ENCODE measurements around the gene PAQR5. TPM values are rescaled to one million over a fixed set of nuclear protein-coding genes. Genes with fewer than 3 reads are reported as not detected.

PAQR5 gene, protein sequence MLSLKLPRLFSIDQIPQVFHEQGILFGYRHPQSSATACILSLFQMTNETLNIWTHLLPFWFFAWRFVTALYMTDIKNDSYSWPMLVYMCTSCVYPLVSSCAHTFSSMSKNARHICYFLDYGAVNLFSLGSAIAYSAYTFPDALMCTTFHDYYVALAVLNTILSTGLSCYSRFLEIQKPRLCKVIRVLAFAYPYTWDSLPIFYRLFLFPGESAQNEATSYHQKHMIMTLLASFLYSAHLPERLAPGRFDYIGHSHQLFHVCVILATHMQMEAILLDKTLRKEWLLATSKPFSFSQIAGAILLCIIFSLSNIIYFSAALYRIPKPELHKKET
- total RNA-seq = not detected

DNA sequence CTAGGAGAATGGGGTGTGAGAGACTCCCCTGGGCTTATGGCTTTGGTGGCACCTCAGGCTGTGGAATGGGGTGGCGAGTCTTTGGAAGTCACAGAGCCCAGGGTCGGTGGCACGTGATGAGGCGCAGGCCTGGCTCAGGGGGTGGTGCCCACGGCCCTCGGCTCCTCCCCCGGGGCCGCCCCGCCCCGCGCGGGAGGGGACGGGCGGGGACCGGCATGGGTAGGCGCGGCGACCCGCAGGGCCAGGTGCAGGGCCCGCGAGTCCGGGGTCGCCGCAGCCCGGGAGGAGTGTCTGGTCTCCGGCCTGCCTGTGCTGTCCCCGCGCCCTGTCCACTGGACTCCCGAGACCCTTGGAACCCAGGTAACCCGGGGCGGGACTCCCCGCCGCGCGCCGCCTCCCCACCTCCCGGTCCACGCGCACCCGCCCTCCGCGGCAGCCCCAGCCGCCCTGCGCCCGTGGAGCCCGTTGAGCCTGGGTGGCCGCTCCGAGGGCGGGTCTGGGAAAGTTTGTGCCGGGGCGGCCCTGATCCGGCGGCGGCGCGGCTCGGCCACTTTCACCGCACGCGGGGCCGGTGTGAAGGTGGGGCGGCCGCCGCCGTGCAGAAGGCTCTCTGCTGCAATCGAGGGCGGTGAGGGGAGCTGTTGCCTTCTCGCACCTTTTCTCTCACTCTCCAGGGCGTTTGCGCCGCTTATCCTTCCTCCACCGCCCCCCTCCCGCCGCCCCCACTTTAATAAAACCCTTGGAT lies at the start of gene PAQR5:
TSS of gene PAQR5 (plus strand) at position 216 of the 745 bp plus-strand sequence. CDS start 61,169 bp downstream, outside the sequence.
- H3K27me3 Mint-ChIP-seq = peaks cover 57% of the 10 kb centered on the region
- ATAC-seq = peak; percentile 45

DNA sequence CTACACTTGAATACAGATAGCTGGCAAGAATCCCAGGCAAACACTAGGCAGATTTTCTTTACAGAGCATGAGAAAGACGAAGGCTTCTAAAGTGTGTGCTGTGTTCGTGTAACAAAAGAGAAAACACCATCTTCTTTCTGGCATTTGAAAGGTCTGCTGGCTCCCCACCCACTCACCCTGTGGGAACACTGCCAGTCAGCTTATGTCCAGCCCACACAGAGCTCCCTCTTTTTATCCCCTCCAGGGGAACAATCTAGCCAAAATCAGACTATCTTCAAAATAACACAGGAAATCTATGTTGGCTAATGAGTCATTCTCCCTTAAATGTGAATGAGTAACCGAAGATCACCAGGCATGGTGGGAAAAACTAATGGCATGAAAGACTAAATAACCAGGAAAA lies 45.6 kb upstream of the PAQR5 start:
- no peak for DNase-seq
- no peaks in the 10 kb centered on the region for H3K4me1 Mint-ChIP-seq
- no peak for ATAC-seq
- H3K9me3 Mint-ChIP-seq (ENCODE audit: low read depth) = no peaks in the 10 kb centered on the region
- no peaks in the 10 kb centered on the region for H3K36me3 Mint-ChIP-seq
- H3K27me3 Mint-ChIP-seq = no peaks in the 10 kb centered on the region
- no peak overlapping the region for H3K27ac Mint-ChIP-seq
- CTCF ChIA-PET = no interaction called here
- H3K4me3 Mint-ChIP-seq = no peak overlapping the region

More for the DNA sequence above, at the start of gene PAQR5:
- DNase-seq = no peak
- Mint-ChIP-seq H3K36me3 (no peaks in the 10 kb centered on the region), H3K4me1 (no peaks in the 10 kb centered on the region), H3K9me3 (ENCODE audit: low read depth) (no peaks in the 10 kb centered on the region), H3K27ac (no peak within 1 kb of the TSS), H3K4me3 (no peak within 1 kb of the TSS)
- CTCF ChIA-PET = no interaction called here

DNA sequence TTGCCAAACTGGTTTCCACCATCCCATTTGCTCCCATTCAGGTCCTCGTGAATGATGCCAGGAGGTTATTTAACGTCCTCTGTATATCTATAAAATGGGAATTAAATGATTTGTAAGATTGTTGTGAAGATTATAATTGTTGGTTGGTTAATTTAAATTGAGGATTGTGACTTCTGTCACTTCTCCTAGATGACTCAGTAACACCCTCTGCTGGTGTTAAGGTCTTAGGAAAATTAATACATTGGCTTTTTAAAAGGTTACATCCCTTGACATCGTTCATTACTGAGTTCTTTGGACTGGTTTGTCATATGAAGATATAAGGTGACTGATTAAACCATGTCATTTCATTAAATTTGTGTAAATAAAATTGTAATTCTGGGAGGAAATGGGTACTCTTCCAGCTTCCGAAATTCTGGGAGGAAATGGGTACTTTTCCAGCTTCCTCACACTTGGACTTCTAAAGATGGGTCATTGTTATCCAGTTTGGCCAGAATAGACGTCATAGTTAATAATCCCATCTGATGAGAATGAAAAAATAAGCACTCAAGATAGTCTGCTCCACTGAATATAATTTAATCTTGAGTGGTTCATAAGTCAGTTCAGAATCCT lies 33.3 kb upstream of the PAQR5 start:
- H3K27ac Mint-ChIP-seq = no peak overlapping the region
- H3K4me1 Mint-ChIP-seq = no peaks in the 10 kb centered on the region
- no peaks in the 10 kb centered on the region for H3K36me3 Mint-ChIP-seq
- CTCF ChIA-PET = interaction anchor here (0.7 to 1.4 kb wide), 4 partner anchors 15 to 234 kb away, joined by 3 to 5 read pairs (median 4); no protein-coding TSS in a partner anchor
- ATAC-seq = no peak
- H3K27me3 Mint-ChIP-seq = no peaks in the 10 kb centered on the region
- no peak overlapping the region for H3K4me3 Mint-ChIP-seq
- no peaks in the 10 kb centered on the region for H3K9me3 Mint-ChIP-seq (ENCODE audit: low read depth)
- DNase-seq = no peak

DNA sequence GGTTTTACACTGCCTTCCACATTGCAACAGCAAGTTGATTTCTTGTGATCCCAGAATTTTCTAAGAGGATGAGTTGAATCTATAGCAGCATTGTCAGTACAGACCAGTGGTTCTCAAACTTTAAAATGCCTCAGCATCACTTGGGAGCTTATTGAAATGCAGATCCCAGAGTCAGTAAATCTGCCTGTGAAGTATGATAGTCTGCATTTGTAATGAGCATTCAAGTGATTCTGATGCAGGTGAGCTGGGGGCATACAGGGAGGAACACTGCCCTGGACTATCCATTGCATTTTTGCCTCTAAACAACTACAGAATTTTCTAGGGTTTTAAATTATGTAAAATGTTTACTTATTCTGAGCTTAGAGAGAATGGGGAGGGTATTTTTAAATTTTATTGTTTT lies 27.5 kb upstream of the PAQR5 start:
- no peaks in the 10 kb centered on the region for H3K36me3 Mint-ChIP-seq
- peaks cover 3% of the 10 kb centered on the region for H3K27me3 Mint-ChIP-seq
- H3K4me1 Mint-ChIP-seq = no peaks in the 10 kb centered on the region
- CTCF ChIA-PET = no interaction called here
- H3K4me3 Mint-ChIP-seq = no peak overlapping the region
- ATAC-seq = no peak
- DNase-seq = no peak
- no peak overlapping the region for H3K27ac Mint-ChIP-seq
- H3K9me3 Mint-ChIP-seq (ENCODE audit: low read depth) = no peaks in the 10 kb centered on the region

DNA sequence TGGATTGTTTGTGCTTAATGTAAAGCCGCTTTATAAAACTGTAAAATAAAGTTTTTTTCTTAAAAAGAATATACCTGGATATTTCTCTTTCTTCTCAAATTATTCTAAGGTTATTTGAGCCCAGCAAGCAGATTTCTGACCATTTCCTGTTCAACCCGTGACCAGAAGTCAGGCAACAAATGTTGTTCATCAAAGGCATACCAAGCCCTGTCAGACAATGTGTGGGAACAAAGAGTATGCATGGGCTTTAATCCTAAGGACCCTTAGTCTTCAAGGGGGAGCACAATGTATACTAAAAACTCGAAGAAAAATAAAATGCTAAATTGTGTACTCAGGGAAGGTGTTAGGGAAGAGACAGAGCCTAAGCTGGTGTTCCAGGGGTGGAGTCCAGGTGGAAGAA lies 26.6 kb upstream of the PAQR5 start:
- DNase-seq (no peak), ATAC-seq (no peak)
- no peak overlapping the region for H3K4me3 Mint-ChIP-seq
- no peak overlapping the region for H3K27ac Mint-ChIP-seq
- no peaks in the 10 kb centered on the region for H3K36me3 Mint-ChIP-seq
- CTCF ChIA-PET = no interaction called here
- H3K9me3 Mint-ChIP-seq (ENCODE audit: low read depth) = no peaks in the 10 kb centered on the region
- H3K4me1 Mint-ChIP-seq = no peaks in the 10 kb centered on the region
- peaks cover 3% of the 10 kb centered on the region for H3K27me3 Mint-ChIP-seq

DNA sequence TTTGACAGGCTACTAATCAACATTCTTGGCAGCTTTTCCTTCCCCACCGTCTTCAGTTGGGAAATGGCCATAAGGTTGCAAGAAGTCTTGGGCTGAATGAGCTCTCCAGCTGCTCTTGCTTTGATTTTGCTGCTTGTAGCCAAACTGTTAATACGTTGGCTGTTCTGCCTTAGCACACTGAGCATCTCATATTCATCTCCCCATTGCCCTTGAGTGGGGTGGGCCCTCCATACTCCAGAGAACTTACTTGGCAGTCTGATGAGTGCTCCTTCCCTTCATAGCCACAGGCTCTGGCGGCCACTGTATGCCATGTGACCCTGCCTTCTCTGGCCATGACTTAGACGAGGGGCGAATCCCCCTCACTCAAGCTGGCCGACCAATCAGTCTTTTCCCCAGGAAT lies 25.8 kb upstream of the PAQR5 start:
- DNase-seq (no peak), ATAC-seq (no peak)
- H3K27ac Mint-ChIP-seq = no peak overlapping the region
- H3K9me3 Mint-ChIP-seq (ENCODE audit: low read depth) = no peaks in the 10 kb centered on the region
- peaks cover 3% of the 10 kb centered on the region for H3K27me3 Mint-ChIP-seq
- H3K36me3 Mint-ChIP-seq = no peaks in the 10 kb centered on the region
- CTCF ChIA-PET = no interaction called here
- no peak overlapping the region for H3K4me3 Mint-ChIP-seq
- H3K4me1 Mint-ChIP-seq = no peaks in the 10 kb centered on the region

DNA sequence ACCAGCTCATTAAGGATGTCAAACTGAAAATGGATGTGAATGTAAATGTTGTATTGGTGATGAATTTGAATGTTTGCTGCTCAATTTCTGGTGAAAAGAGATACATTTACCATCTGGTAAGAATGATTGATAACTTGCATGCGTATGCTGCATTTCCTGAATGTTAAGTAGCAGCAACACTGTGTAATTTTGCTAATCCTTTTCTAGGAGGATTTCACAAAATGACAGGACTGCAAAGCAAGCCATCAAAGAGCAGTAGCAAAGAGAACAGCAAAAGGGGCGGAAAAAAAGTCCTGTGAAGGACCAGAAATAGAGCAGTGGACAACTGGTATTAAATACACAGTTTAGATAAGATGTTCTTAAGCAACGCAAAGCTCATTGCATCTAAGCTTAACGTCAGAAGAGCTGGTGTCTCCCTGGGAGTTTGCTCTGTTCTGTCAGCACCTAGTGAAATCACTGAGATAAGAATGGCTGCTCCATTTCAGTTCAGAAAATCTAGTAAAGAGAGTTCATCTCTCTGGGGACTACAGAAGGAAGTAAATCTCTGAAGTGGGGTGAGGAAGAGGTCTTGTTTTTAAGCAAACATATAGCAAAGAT lies 23.5 kb upstream of the PAQR5 start:
- ATAC-seq (no peak), DNase-seq (no peak)
- no peaks in the 10 kb centered on the region for H3K36me3 Mint-ChIP-seq
- H3K9me3 Mint-ChIP-seq (ENCODE audit: low read depth) = no peaks in the 10 kb centered on the region
- H3K4me3 Mint-ChIP-seq = no peak overlapping the region
- H3K27me3 Mint-ChIP-seq = peaks cover 6% of the 10 kb centered on the region
- CTCF ChIA-PET = no interaction called here
- no peak overlapping the region for H3K27ac Mint-ChIP-seq
- no peaks in the 10 kb centered on the region for H3K4me1 Mint-ChIP-seq

DNA sequence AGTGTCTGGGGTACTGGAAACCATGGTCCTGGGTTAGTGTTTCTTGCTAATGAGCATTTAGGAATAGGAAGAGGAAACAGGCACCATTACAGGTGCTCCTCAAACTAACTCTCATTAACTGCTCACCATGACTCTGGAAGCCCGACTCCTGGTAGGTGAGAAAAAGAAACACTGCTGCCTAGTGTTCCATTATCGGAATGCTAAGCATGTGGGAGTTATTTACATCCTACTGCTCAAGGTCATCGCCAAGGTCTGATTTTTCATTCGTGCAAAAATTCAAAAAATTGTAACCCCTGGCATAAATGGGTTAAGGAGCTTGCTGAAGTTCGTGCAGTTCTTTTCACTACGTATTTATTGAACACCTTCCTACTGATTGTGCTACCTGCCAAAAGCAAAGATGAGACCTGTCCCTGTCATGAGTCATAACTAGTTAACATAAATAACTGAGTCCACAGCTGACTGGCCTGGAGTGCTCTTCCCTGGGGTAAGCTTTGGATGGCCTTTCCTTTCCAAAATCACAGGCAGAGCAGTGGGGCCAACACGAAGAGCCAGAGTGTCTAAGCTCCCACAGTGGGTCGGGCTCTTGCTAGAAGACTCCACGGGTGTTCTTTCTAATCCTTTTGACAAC lies 22.7 kb upstream of the PAQR5 start:
- CTCF ChIA-PET = no interaction called here
- Mint-ChIP-seq H3K36me3 (no peaks in the 10 kb centered on the region), H3K4me1 (no peaks in the 10 kb centered on the region), H3K4me3 (no peak overlapping the region), H3K9me3 (ENCODE audit: low read depth) (no peaks in the 10 kb centered on the region), H3K27me3 (peaks cover 6% of the 10 kb centered on the region), H3K27ac (no peak overlapping the region)
- ATAC-seq (no peak), DNase-seq (no peak)

DNA sequence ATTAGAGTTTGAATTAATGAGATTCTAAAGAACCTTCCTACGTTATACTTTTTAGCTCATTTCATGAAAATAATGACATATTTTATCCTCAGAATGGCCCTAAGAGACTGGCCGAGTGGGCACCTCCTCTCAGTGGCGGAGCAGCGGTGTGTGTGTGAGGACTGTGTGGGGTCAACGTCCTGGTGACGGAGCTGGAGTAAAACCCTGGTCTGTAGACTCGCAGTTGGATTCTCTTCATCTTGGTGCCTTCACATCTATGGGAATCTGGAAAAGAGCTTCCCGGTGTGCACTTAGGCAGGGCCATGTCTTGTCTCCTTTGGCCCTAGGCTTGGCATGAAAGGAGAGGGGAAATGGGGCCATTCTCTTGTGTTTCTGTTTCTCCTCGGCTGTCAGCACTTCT lies 21.4 kb upstream of the PAQR5 start:
- peaks cover 6% of the 10 kb centered on the region for H3K27me3 Mint-ChIP-seq
- no peaks in the 10 kb centered on the region for H3K36me3 Mint-ChIP-seq
- H3K9me3 Mint-ChIP-seq (ENCODE audit: low read depth) = no peaks in the 10 kb centered on the region
- no peaks in the 10 kb centered on the region for H3K4me1 Mint-ChIP-seq
- DNase-seq = no peak
- ATAC-seq = no peak
- H3K4me3 Mint-ChIP-seq = no peak overlapping the region
- CTCF ChIA-PET = no interaction called here
- no peak overlapping the region for H3K27ac Mint-ChIP-seq

DNA sequence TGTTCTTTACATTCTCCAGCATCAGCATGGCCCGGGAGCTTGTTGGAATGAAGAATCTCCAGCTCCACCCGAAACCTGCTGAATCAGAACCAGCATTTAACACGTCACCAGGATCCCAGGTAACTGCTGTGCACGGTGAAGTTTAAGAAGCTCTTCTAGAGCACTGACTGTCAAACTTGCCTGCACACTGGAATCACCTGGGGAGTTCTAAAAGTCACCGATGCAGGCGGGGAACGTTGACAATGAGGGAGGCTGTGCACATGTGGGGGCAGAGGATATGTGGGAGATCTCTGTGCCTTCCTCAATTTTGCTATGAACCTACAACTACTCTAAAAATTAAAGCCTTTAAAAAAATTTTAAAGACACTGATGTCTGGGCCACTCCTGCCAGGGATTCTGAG lies 19.1 kb upstream of the PAQR5 start:
- no peaks in the 10 kb centered on the region for H3K4me1 Mint-ChIP-seq
- peaks cover 6% of the 10 kb centered on the region for H3K27me3 Mint-ChIP-seq
- ATAC-seq (no peak), DNase-seq (no peak)
- CTCF ChIA-PET = interaction anchor here (1.1 kb wide), 1 partner anchor 14 kb away, joined by 3 read pairs; no protein-coding TSS in a partner anchor
- no peak overlapping the region for H3K27ac Mint-ChIP-seq
- H3K4me3 Mint-ChIP-seq = no peak overlapping the region
- H3K36me3 Mint-ChIP-seq = no peaks in the 10 kb centered on the region
- H3K9me3 Mint-ChIP-seq (ENCODE audit: low read depth) = no peaks in the 10 kb centered on the region

DNA sequence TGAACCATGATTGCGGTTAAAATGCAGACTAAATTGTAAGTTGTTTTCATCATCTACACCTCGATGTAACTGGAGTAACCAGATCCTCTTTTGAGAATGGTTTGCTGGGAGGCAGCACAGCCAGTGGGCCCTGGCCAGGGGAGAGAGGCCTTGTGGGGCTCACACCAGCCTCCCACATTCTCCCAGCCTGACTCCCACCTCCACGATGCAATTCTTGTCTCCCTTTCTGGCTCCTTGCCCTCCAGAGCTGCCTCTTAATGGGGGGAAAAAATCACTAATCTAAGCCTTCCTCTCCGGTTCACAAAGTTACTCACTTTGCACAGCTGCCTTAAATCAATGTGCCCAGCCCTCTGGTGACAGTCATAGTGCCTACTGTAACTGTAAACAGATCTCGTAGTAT lies 17.9 kb upstream of the PAQR5 start:
- H3K9me3 Mint-ChIP-seq (ENCODE audit: low read depth) = no peaks in the 10 kb centered on the region
- H3K4me3 Mint-ChIP-seq = no peak overlapping the region
- ATAC-seq (no peak), DNase-seq (no peak)
- H3K27me3 Mint-ChIP-seq = peaks cover 3% of the 10 kb centered on the region
- H3K4me1 Mint-ChIP-seq = no peaks in the 10 kb centered on the region
- no peaks in the 10 kb centered on the region for H3K36me3 Mint-ChIP-seq
- CTCF ChIA-PET = interaction anchor here (1.1 kb wide), 1 partner anchor 16 kb away, joined by 3 read pairs; no protein-coding TSS in a partner anchor
- no peak overlapping the region for H3K27ac Mint-ChIP-seq

DNA sequence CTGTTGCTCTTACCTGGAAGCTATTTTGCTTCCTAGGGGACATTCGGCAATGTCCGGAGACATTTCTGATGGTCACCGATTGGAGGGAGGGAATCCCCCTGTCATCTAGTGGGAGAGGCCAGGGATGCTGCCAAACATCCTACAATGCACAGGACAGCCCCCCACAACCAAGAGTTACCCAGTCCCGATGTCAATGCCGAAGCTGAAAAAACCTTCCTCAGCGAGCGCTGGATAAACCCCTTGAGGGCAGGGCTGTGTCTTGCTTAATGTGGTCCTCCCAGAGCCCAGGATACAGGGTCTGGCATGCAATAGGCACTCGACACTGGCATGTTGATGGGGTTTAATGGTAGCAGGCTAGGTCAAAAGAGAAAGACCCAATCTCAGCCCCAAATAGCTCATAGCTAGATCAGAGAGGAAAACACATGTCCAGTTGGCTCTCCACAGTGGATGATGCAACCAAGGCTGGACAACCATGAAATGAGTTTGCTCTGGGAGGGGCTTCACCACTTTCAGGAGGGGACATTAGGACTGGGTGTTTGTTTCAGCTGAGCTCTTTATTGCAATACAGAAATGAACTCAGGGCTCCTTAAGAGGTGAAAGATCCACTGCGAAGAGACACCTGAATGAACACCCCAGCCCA lies 16.5 kb upstream of the PAQR5 start:
- no peak for DNase-seq
- no peak for ATAC-seq
- H3K4me1 Mint-ChIP-seq = no peaks in the 10 kb centered on the region
- H3K9me3 Mint-ChIP-seq (ENCODE audit: low read depth) = no peaks in the 10 kb centered on the region
- CTCF ChIA-PET = no interaction called here
- no peak overlapping the region for H3K4me3 Mint-ChIP-seq
- peaks cover 5% of the 10 kb centered on the region for H3K27me3 Mint-ChIP-seq
- H3K36me3 Mint-ChIP-seq = no peaks in the 10 kb centered on the region
- no peak overlapping the region for H3K27ac Mint-ChIP-seq

DNA sequence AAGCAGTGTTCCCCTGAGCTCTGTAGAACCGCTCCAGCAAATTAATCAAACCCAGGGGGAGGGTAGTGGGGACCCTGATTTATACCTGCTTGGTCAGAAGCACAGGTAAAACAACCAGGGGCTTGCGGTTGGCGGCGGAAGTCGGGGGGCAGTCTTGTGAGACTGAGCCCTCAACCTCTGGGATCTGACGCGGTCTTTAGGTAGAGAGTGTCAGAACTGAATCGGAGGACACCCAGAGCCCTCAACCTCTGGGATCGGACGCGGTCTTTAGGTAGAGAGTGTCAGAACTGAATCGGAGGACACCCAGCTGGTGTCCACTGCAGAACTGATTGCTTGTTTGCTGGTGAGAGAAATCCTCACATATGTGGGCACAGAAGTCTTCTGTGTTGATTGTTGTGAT lies 12.9 kb upstream of the PAQR5 start:
- no peak overlapping the region for H3K4me3 Mint-ChIP-seq
- no peaks in the 10 kb centered on the region for H3K9me3 Mint-ChIP-seq (ENCODE audit: low read depth)
- CTCF ChIA-PET = no interaction called here
- no peak overlapping the region for H3K27ac Mint-ChIP-seq
- no peaks in the 10 kb centered on the region for H3K36me3 Mint-ChIP-seq
- ATAC-seq (no peak), DNase-seq (no peak)
- H3K4me1 Mint-ChIP-seq = no peaks in the 10 kb centered on the region
- peaks cover 3% of the 10 kb centered on the region for H3K27me3 Mint-ChIP-seq
